DOHH2 (cell line): Measurements from ENCODE around the gene MAN1C1.

Source experiments
- EZH2phosphoT487 ChIP-seq: fragments of 200-600 bp; sonication (generic); IDR thresholded peaks from 2 replicates; pipeline ENCODE4 v1.6.1; 2017; ENCODE audit warnings: borderline replicate concordance, mild to moderate bottlenecking, antibody characterized with exemption, low read length, moderate library complexity, mixed read lengths
- TF ChIP-seq, protein P1 (sequence below): fragments of 200-600 bp; sonication (generic); IDR thresholded peaks from one replicate; pipeline ENCODE4 v1.5.1; 2014; ENCODE audit warnings: antibody characterized with exemption, mild to moderate bottlenecking, low read depth, low read length; ENCODE audit not compliant: poor library complexity, severe bottlenecking

DNA sequence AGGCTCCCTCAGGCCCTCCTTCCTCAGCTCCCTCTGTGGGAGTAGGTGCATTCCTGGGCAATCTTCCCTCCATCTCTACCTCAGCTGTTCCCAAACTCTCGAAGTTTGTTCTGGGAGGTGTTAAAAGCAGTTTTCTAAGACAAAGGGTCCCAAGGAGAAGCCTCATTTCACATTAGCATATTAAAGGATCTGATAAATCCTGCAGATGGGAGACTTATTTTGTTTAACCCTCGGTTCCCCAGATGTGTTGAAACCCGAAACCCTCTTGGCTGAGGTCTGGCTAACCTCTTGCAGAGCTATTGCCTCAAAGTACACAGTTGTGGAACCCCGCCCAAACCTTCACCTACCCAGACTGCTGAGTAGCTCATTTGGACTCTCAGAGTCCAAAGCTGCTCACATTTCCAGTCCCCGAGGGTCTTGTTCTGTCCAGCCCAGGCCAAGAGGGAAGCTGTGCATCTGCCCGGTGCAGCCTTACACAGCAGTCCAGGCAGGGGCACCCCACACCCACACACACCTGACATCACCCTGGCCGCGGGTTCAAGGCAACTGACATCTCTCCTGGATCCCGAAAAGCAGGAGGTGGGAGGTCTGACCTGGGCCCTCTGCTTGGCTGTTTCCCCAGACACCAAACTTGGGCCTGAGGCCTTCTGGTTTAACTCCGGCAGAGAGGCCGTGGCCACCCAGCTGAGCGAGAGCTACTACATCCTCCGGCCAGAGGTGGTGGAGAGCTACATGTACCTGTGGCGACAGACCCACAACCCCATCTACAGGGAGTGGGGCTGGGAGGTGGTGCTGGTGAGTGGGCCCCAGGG is 163.9 kb downstream of the MAN1C1 start:
- TF ChIP-seq, protein P1, sequence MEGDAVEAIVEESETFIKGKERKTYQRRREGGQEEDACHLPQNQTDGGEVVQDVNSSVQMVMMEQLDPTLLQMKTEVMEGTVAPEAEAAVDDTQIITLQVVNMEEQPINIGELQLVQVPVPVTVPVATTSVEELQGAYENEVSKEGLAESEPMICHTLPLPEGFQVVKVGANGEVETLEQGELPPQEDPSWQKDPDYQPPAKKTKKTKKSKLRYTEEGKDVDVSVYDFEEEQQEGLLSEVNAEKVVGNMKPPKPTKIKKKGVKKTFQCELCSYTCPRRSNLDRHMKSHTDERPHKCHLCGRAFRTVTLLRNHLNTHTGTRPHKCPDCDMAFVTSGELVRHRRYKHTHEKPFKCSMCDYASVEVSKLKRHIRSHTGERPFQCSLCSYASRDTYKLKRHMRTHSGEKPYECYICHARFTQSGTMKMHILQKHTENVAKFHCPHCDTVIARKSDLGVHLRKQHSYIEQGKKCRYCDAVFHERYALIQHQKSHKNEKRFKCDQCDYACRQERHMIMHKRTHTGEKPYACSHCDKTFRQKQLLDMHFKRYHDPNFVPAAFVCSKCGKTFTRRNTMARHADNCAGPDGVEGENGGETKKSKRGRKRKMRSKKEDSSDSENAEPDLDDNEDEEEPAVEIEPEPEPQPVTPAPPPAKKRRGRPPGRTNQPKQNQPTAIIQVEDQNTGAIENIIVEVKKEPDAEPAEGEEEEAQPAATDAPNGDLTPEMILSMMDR = no peak
- no peak for TF ChIP-seq EZH2phosphoT487
